Psoas muscle (tissue), 8 donors: ENCODE measurements around the gene SRD5A2. TPM values are rescaled to one million over a fixed set of nuclear protein-coding genes. Genes with fewer than 3 reads are reported as not detected.

Experiments
- ATAC-seq, 4 donors: fragments of 200-7000 bp; cut with Tn5 transposase; one replicate each; pipeline ENCODE4 v1.9.1; 2020; ENCODE audit warnings: moderate library complexity in 3 of 4, mild to moderate bottlenecking in 2 of 4
- DNase-seq, 2 donors: peaks; one replicate each; pipeline ENCODE4 v3.0.0-alpha.2; 2020
- H3K27ac ChIP-seq: fragments of 200-600 bp; one replicate; pipeline ENCODE4 v1.8.0; 2022
- H3K27me3 ChIP-seq, 3 donors: fragments of 200-600 bp in 1 of 3; one replicate each; pipeline versions ENCODE4 v1.6.1 to v1.8.0; 2013 to 2022; ENCODE audit warnings: low read length in 2 of 3, mild to moderate bottlenecking in 2 of 3, moderate library complexity in 1 of 3; ENCODE audit not compliant: insufficient read depth in 3 of 3
- H3K36me3 ChIP-seq, 2 donors: fragments of 200-600 bp in 1 of 2; one replicate each; pipeline versions ENCODE4 v1.6.1 to v1.8.0; 2013 to 2022; ENCODE audit warnings: low read depth in 1 of 2, mild to moderate bottlenecking in 1 of 2, moderate library complexity in 1 of 2; ENCODE audit not compliant: insufficient read depth in 1 of 2
- H3K4me1 ChIP-seq: fragments of 200-600 bp; one replicate; pipeline ENCODE4 v1.8.0; 2022
- H3K4me3 ChIP-seq: fragments of 200-600 bp; one replicate; pipeline ENCODE4 v1.8.0; 2022; ENCODE audit warnings: mild to moderate bottlenecking
- H3K9me3 ChIP-seq: fragments of 200-600 bp; one replicate; pipeline ENCODE4 v1.8.0; 2022
- CTCF ChIP-seq: fragments of 200-600 bp; IDR thresholded peaks from one replicate; pipeline ENCODE4 v1.8.0; 2022; ENCODE audit warnings: antibody characterized with exemption
- WGBS, 3 donors: extraction: QIAGEN DNeasy Blood & Tissue Kit; methylation state at CpG; one replicate each; pipeline versions ENCODE4 v1.1.6 to v1.1.7; 2013; 5-methylcytosine and 5-hydroxymethylcytosine counted together
- intact Hi-C, 2 donors: fragments of 100-400 bp; cut with DNase I; formaldehyde crosslinking; loops; one replicate each; pipeline versions ENCODE4 v1.11.0 to v1.14.2; 2022
- polyA plus RNA-seq, 3 donors: library from polyadenylated mRNA; stranded (reverse); fragments of 200-250 nt; gene quantifications; one replicate each; pipeline ENCODE4 v1.2.3, GENCODE V29; 2013
- total RNA-seq, 4 donors: library from RNA; stranded (reverse); fragmentation: NEBNext Ultra II Directional in 2 of 4; extraction: Animal tissue kit (Norgen Biotek cat#: 25700) in 2 of 4; gene quantifications; one replicate each; pipeline versions ENCODE4 v1.2.1 to v1.2.4, GENCODE V29; 2021 to 2023
- donor health status: healthy with polysubstance abuse.
- donor health status: DM: no; HTN: no; CAD: no; lungs with moderate emphysema.
- donor health status: Bipolar disorder and iron deficiency.
- donor health status: healthy.
- donor health status: DM: yes; HTN: yes; CAD: no.
- donor health status: DM: no; HTN: no; CAD: no.
- donor health status: DM: no; HTN: no; CAD: no.
- donor health status: DM: yes; HTN: yes; CAD: no.

The SRD5A2 gene
- total and polyA plus RNA-seq, 7 donors = 0.01 to 0.16 (median 0.09) TPM; not detected in 1

GRCh38 chr2:31581124-31581795 is 522 bp upstream of the SRD5A2 start:
- no peak for DNase-seq
- H3K27me3 ChIP-seq = peaks cover 7 to 34% (median 14%) of the 10 kb centered on the region in 3 donors
- intact Hi-C loops = no loop called here

GRCh38 chr2:31579996-31580320 is 780 bp downstream of the SRD5A2 start:
- WGBS, 3 donors = 3 to 7% (median 6%) methylated on average over 13 of the region's 13 CpGs
- no peak overlapping the region for H3K27ac ChIP-seq
- no peak overlapping the region for H3K4me3 ChIP-seq
- no peaks in the 10 kb centered on the region for H3K4me1 ChIP-seq
- H3K27me3 ChIP-seq = peaks cover 7 to 34% (median 14%) of the 10 kb centered on the region in 3 donors
- intact Hi-C loops = no loop called here
- H3K36me3 ChIP-seq = no peaks in the 10 kb centered on the region
- no peak for ATAC-seq
- TF ChIP-seq CTCF = no peak
- no peaks in the 10 kb centered on the region for H3K9me3 ChIP-seq
- no peak for DNase-seq

More at GRCh38 chr2:31581124-31581795, 522 bp upstream of the SRD5A2 start:
- Histone ChIP-seq H3K4me1 (no peaks in the 10 kb centered on the region), H3K4me3 (no peak overlapping the region), H3K9me3 (no peaks in the 10 kb centered on the region), H3K36me3 (no peaks in the 10 kb centered on the region), H3K27ac (no peak overlapping the region)
- WGBS, 3 donors = 40 to 55% (median 48%) methylated on average over 35 of the region's 35 CpGs
- ATAC-seq = no peak
- no peak for TF ChIP-seq CTCF

GRCh38 chr2:31578316-31578715 is 2.4 kb downstream of the SRD5A2 start:
- peaks cover 7 to 34% (median 14%) of the 10 kb centered on the region in 3 donors for H3K27me3 ChIP-seq
- no peak overlapping the region for H3K4me3 ChIP-seq
- no peak overlapping the region for H3K27ac ChIP-seq
- H3K4me1 ChIP-seq = no peaks in the 10 kb centered on the region
- DNase-seq = no peak
- no peaks in the 10 kb centered on the region for H3K9me3 ChIP-seq
- H3K36me3 ChIP-seq = no peaks in the 10 kb centered on the region
- WGBS, 3 donors = 71 to 73% (median 72%) methylated on average over 3 of the region's 3 CpGs
- TF ChIP-seq CTCF = no peak
- intact Hi-C loops = no loop called here
- ATAC-seq = no peak

- Histone ChIP-seq H3K27me3 (peaks cover 7 to 33% (median 14%) of the 10 kb centered on the region in 3 donors), H3K4me1 (no peaks in the 10 kb centered on the region), H3K27ac (no peak overlapping the region), H3K9me3 (no peaks in the 10 kb centered on the region), H3K36me3 (no peaks in the 10 kb centered on the region), H3K4me3 (no peak overlapping the region)
- intact Hi-C loops = no loop called here
- no peak for TF ChIP-seq CTCF
- ATAC-seq (no peak), DNase-seq (no peak)
- WGBS, 3 donors = 75 to 91% (median 85%) methylated on average over 1 of the region's 1 CpG
Observed at GRCh38 chr2:31577143-31577542, 3.6 kb downstream of the SRD5A2 start.
